Activated T-cell treated with anti-CD3 and anti-CD28 coated beads for 24 hours (primary cell): Measurements from ENCODE around the gene ZP3.
"Not testable (repeated sequence)": the region's sequence is repeated elsewhere in the genome, so short reads cannot be mapped to it uniquely, and the experiment has no call there.

Source experiments
- DNase-seq: peaks from one replicate; pipeline ENCODE4 v3.0.0-alpha.2; 2020; ENCODE audit warnings: low read depth

Gene ZP3

DNA sequence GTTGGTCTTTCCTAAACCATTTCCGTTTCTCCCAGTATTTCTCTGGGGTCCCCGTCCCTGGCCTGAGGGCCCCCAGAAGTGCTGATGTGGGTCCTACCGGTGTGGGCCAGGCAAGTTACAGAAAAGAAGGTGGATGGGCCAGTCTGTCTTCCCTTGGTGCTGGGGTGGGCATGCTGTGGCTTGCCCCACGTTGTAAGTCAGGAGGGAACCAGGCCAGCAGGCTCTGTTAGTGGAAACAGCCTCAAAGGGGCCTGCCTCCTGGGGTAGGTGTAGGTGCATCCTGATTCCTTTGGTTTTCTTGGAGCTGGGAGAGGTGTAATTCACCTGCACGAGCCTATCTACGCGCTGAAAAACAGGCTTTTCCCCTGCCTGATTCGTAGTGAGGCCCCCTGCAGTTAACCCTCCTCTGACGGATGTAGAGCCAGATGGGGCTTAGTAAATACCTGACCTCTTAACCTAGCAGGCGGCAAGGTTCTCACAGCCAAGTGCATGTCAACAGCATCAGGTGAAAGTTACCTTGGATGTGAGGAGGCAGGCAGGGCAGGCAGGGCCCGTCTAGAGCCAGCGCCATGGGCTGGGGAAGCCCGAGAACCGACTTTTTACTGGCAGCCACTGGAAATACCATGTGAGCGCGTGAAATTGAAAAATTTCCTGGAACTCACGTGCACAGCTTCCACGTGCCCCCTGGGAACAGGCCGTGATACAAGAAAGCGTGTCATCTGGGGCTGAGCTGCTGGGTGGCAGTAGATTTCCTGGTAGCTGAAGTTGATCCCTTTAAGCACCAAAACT, 61.3 kb downstream of the ZP3 start:
- not testable (repeated sequence) for DNase-seq

DNA sequence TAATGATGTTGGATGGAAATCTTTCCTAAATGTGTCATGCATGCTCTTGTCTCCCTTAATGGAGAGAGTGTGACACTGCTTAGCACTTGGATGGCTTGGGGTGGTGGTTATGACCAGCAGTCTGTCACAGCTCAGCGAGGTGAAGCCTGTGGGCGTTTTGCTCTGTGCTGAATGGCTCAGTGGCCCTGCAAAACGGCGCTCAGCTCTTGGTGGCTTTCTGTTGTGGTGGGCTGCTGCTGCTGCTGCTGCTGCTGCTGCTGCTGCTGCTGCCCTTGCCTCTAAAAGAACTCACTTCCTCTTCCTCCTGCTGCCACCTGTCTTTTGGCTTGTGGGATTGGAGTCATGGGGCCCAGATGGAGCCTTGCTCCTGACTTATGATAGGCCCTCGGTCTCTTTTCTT, 61.9 kb downstream of the ZP3 start:
- not testable (repeated sequence) for DNase-seq

DNA sequence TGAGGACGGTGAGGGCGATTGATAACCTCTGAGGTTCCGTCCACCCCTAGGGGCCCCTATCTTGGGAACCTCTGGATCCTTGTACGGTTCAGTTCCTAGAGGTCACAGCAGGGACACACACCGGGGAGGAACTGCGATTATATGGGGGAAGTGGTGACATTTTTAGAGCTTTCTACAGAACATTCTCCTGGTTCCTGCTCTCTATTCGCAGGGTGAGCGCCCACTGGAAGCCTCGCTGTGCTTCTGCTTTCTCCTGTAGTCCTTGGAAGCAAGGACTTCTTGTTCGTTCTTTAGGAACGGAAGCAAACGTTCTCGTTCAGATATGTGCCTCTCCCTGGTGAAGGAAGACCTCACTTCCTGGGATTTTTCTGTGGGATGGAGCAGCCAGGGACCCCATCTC, 63.2 kb downstream of the ZP3 start:
- not testable (repeated sequence) for DNase-seq
